NCI-H1436 treated with DMSO at 0.1 percent for 48 hours (cell line): ENCODE measurements around the gene TOMM22.
"Not testable (repeated sequence)": the region's sequence is repeated elsewhere in the genome, so short reads cannot be mapped to it uniquely, and the experiment has no call there.

Experiments
- DNase-seq: peaks from one replicate; lab custom pipeline; 2025; lab: John Stamatoyannopoulos, UW

Gene TOMM22

GRCh38 chr22:38681582-38682335 lies at the start of gene TOMM22:
Gene TOMM22, plus strand, starts transcription at chr22:38681957. Its CDS starts 22 bp downstream, at chr22:38681979.
- DNase-seq: peak; percentile 17

- no peak for DNase-seq
Measured at GRCh38 chr22:38632528-38632927, 49.2 kb upstream of the TOMM22 start.

DNA sequence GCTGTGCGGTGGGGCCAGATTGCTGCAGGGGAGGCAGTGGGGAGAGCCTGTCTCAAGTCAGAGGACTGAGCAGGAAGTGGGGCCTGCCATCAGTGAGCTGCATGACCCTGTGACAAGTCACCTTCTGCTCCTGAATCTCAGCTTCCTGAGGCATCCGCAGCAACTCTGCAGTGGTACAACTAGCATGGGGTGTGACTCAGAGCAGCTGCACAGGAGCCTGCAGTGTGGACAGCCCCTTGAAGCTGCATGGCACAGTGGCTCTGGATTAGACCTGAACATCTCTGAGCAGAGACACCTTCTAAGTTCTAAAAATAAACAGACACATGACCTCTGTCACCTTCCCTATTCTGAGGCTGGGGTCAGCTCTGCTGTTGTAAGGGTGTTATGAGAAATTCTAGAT lies 43.5 kb upstream of the TOMM22 start:
- no peak for DNase-seq

- no peak for DNase-seq
Measured at GRCh38 chr22:38638728-38639127, 43.0 kb upstream of the TOMM22 start.

DNA sequence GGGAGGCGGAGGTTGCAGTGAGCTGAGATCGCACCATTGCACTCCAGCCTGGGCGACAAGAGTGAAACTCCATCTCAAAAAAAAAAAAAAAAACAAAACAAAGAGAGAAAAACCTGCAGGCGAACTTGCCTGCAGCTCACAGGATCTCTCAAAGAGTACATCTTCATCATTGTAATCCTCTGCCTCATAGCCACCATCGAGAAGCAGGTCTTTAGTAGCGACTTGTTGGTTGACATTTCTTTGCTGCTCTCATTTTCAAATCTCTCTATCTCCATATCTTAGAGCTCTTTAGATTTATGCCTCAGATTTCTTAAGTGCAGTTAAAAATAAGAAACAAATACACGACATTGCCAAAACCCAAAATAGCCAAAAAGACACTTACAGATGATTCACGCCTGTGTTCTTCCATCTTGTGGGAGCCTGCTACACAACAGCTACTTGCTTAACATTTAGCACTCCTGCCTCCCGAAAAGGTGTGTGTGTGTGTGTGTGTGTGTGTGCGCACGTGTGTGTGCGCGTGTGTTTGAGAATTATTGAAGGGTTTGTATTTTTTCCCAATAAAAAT lies 40.2 kb upstream of the TOMM22 start:
- DNase-seq: no peak

- not testable (repeated sequence) for DNase-seq
Measured at GRCh38 chr22:38644245-38644644, 37.5 kb upstream of the TOMM22 start.

DNA sequence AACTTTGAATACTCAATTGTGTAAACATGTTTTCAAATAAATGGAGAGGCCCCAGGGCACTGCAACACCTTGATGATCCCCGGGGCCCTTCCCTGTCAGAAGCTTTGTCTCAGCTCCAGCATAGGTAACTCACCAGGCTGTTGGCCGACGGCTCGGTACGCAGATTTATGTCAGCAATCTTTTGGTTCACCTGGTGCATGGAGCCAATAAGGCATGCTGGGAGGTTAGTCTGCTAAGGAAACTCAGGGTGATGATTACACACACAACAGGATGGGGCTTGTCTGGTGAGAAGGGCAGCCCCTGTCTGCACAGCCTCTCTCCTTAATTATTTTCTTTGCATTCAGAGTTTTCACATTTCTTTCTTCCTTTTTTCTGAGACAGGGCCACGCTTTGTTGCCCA lies 36.3 kb upstream of the TOMM22 start:
- no peak for DNase-seq

GRCh38 chr22:38649841-38650522 lies 31.8 kb upstream of the TOMM22 start:
- no peak for DNase-seq

- no peak for DNase-seq
Measured at GRCh38 chr22:38652859-38653258, 28.9 kb upstream of the TOMM22 start.

DNA sequence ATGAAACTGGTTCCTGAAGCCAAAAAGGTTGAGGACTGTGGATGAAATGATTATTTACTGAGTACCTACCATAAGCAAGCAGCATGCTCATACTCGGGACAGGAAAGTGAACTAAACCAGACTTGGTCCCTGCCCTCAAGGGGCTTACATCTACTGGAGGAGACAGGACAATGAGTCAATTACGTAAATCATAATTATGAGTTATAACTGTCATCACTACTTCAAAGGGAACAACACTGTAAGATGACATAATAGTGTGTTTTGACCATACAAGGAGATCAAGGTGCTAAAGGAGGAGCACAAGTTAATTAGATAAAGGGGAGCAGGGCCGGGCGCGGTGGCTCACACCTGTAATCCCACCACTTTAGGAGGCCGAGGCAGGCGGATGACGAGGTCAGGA lies 28.0 kb upstream of the TOMM22 start:
- DNase-seq: no peak

GRCh38 chr22:38655519-38656255 lies 26.1 kb upstream of the TOMM22 start:
- no peak for DNase-seq

DNA sequence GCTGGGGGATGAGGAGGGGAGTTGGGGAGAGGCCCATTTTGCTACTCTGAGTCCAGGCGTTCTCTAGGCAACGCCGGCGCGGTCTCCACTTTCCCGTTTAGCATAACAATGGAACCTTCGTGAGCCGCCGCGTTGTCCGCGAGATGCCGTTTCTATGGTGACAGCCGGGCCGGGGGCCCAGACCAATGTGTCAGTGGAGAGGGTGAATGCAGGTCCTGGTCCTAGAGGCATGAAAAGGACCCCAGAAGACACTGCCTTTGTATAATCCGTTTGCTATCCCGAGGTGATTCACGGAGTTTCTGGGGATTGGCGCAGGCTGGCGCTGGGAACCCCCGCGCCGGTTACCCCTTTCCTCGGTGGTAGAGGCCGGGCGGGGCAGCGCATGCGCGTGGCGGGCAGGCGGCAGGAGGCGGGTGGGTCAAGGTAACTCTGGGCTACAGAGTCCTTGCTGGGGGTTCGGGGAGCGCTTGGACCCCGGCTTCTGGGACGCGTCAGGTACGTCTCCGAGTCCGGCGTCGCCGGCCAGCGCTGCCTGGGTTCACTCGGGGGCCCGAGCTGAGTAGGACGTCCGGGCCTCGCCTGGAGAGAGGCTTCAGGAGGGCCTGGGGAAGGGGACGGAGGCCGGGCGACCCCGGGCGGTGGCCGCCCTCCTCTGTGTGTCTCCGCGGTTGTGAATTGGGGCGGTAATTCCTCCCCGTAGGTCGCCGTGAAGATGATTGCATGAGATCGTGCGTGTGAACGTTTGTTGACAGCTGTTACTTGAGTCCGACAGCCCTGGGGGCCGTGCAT lies 25.3 kb upstream of the TOMM22 start, which contains the start of the genes CBY1 and FAM227A:
CBY1 (plus strand) TSS at position 383 of the 789 bp plus-strand sequence. CDS start 11,417 bp downstream, outside the sequence.
FAM227A (minus strand) TSS at position 137 of the 789 bp plus-strand sequence. CDS start 6,224 bp downstream, outside the sequence.
- peak; percentile 42 for DNase-seq

DNA sequence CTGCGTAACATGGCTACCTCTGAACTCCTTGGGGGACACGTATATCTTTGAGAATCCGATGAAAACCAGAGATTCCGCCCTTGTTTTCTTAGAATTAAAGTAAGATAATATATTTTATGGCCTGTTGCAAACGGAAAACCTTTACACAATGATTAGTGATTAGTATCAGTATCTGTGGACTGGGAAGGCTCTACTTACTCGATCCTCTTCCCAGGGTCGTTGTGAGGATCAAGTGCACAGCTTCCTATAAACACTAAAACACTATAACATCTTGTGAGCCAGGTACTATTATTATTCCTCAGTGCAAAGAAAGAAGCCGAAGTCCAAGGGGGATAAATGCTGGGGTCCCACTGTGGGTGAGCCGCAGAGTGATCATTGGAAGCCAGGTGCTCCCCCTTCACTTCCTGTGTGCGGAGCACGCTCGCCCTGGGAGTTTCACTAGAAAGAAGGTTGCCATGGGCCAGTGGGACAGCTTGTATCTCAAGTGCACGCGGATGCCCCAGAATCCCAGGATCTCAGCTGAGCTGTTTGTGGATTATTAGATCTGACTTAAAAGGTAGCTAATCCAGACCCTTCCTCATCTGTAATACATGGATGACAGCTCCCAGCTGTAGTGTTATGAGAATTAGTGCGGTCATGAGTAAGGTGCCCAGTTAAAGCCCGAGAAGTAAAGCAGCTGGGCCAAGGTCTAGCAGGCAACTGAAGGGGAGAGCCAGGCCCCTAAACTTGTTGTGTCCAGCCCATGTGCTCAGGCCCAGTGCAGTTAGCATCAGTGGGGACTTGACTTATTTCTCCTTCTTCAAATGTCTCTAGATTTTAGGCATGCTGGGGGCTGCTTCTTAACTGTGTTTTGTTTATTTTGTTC lies 24.5 kb upstream of the TOMM22 start:
- DNase-seq: no peak

GRCh38 chr22:38674888-38675287 lies 6.9 kb upstream of the TOMM22 start:
- DNase-seq: no peak

DNA sequence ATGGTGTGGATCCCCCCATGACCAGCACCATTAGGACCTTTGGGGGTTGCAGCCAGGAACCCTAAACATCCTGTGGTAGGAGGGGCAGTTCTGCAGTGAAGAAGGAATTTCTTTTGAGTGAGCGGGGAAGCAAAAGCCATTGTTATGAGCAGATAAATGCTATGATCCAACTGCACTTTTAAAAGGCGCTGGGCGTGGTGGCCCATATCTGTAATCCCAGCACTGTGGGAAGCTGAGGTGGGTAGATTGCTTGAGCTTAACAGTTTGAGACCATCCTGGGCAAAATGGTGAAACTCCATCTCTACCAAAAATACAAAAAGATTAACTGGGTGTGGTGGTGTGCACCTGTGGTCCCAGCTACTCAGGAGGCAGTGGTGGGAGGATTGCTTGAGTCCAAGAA lies 5.9 kb upstream of the TOMM22 start:
- no peak for DNase-seq

- no peak for DNase-seq
Measured at GRCh38 chr22:38684895-38685294, 3.1 kb downstream of the TOMM22 start.

DNA sequence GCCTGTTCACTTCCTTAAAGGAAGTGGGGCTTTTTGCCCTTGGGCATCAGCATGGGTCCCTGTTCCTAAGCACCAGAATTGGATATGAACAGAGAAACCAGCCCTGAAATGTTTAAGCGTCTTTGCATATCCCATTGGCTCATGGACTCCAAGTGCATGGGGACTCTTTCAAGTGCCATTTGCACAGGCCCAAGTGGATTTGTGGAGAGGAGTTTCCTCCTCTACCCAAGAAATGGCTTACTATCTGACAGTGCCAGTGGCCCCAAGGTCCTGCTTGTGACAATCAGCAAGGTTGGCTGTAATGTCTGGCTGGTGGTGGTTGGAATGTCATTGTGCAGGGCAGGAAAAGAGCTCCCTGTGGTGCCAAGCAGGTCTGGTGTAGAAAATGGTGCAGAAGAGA lies 4.0 kb downstream of the TOMM22 start:
- DNase-seq: no peak

DNA sequence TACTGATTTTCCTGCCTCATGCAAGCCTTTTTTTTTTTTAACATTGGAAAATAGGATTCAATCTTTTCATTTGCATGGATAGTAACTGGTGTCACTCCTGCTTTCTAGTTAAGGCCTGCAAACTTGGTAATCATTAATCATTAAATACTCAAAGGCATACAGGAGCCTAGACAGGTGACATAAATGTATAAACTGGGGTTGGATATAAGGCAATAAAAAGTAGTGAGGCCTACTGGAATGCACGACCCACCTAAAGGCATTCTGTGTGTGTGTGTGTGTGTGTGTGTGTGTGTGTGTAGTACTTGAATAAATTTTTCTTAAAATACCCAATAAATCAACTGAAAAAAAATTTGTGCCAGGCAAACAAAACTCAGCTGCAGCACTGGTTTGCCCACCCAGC lies 7.9 kb downstream of the TOMM22 start:
- no peak for DNase-seq

DNA sequence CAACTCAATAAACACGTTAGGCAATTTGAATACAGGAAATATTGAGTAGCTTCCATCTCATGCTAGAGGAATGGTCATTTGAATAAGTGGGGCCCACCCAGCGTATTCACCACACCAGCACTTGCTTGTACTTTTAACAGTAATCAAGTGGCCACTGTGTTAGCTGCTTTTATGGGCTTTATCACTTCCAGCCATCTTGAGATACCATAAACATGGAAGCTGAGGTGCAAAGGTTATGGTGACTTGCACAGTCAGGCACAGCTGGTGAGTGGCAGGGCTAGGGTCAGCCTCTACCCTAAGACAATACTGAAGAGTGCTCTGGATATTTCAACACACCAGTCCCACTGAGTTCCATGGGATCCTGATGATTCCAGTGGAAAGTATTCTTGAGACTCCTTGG lies 12.3 kb downstream of the TOMM22 start:
- no peak for DNase-seq

DNA sequence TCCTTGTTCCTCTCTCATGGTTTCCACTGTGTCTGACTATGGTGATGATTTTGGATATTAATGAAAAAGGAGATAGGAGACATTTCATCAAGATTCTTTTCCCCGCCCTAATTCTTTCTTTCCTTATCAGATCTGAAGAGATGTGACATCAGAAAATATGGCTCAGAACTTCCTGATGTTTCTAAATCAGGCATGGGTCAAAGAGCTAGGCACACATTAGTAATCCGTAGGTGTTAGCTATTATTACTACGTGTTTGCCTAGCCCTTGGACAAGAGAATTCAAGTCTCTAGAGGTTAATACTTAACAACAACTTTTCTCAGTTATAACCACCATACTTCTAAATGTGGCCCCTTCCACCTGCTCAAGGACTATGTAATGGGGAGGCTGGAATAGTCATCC lies 13.2 kb downstream of the TOMM22 start:
- no peak for DNase-seq
